ENCODE results near the gene FOXK1.

GRCh38 chr7:4797858-4798705, 116.0 kb downstream of the FOXK1 start:
- TF ChIP-seq POLR2AphosphoS5 (IDR thresholded peaks at IDR 0.05) = no peak
- TF ChIP-seq, protein P1, sequence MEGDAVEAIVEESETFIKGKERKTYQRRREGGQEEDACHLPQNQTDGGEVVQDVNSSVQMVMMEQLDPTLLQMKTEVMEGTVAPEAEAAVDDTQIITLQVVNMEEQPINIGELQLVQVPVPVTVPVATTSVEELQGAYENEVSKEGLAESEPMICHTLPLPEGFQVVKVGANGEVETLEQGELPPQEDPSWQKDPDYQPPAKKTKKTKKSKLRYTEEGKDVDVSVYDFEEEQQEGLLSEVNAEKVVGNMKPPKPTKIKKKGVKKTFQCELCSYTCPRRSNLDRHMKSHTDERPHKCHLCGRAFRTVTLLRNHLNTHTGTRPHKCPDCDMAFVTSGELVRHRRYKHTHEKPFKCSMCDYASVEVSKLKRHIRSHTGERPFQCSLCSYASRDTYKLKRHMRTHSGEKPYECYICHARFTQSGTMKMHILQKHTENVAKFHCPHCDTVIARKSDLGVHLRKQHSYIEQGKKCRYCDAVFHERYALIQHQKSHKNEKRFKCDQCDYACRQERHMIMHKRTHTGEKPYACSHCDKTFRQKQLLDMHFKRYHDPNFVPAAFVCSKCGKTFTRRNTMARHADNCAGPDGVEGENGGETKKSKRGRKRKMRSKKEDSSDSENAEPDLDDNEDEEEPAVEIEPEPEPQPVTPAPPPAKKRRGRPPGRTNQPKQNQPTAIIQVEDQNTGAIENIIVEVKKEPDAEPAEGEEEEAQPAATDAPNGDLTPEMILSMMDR (IDR thresholded peaks at IDR 0.05) = peak; percentile 50 to 88 (median 62)
- no peak for TF ChIP-seq EP300 (IDR thresholded peaks at IDR 0.05)

Data from sigmoid colon (tissue), 4 donors.